Activated T-cell treated with anti-CD3 and anti-CD28 coated beads, Interleukin-2, amount 50 U/mL, for 48 hours (primary cell): ENCODE measurements around the gene METAP2.
"Not testable (repeated sequence)": the region's sequence is repeated elsewhere in the genome, so short reads cannot be mapped to it uniquely, and the experiment has no call there.

Experiments
- DNase-seq, 2 experiments: peaks; one replicate each; pipeline ENCODE4 v3.0.0-alpha.2; 2020

METAP2 gene

GRCh38 chr12:95463050-95463449 is 10.9 kb upstream of the METAP2 start:
- DNase-seq, result no peak

GRCh38 chr12:95463776-95464175 is 10.2 kb upstream of the METAP2 start:
- DNase-seq, result not testable (repeated sequence)

- DNase-seq, result no peak
These were observed 8.7 kb upstream of the METAP2 start for GRCh38 chr12:95465275-95465674.

- DNase-seq, result no peak
These were observed 3.7 kb upstream of the METAP2 start for GRCh38 chr12:95470300-95470699.

- DNase-seq, result no peak
These were observed 595 bp upstream of the METAP2 start for GRCh38 chr12:95473231-95473883.

- DNase-seq, result no peak
These were observed 657 bp downstream of the METAP2 start for GRCh38 chr12:95474660-95474958.

- no peak for DNase-seq
These were observed 6.3 kb downstream of the METAP2 start for GRCh38 chr12:95480230-95480629.

GRCh38 chr12:95481072-95481471 is 7.1 kb downstream of the METAP2 start:
- DNase-seq, result no peak

GRCh38 chr12:95481888-95482287 is 7.9 kb downstream of the METAP2 start:
- DNase-seq, result no peak

- not testable (repeated sequence) for DNase-seq
These were observed 8.6 kb downstream of the METAP2 start for GRCh38 chr12:95482564-95482963.

GRCh38 chr12:95484524-95484923 is 10.6 kb downstream of the METAP2 start:
- DNase-seq, result no peak

- no peak for DNase-seq
These were observed 13.1 kb downstream of the METAP2 start for GRCh38 chr12:95487024-95487423.

GRCh38 chr12:95492462-95492861 is 18.5 kb downstream of the METAP2 start:
- DNase-seq, result no peak

- no peak for DNase-seq
These were observed 20.9 kb downstream of the METAP2 start for GRCh38 chr12:95494888-95495287.

- DNase-seq, result no peak
These were observed 21.5 kb downstream of the METAP2 start for GRCh38 chr12:95495433-95495832.

GRCh38 chr12:95497031-95497430 is 23.1 kb downstream of the METAP2 start:
- no peak for DNase-seq

- DNase-seq, result no peak
These were observed 25.0 kb downstream of the METAP2 start for GRCh38 chr12:95498968-95499367.

- DNase-seq, result no peak
These were observed 25.8 kb downstream of the METAP2 start for GRCh38 chr12:95499772-95500171.

- DNase-seq, result no peak
These were observed 30.2 kb downstream of the METAP2 start for GRCh38 chr12:95504140-95504539.

GRCh38 chr12:95505039-95505438 is 31.1 kb downstream of the METAP2 start:
- DNase-seq, result no peak

GRCh38 chr12:95506707-95507523 is 33.0 kb downstream of the METAP2 start:
- no peak for DNase-seq

- no peak for DNase-seq
These were observed 35.3 kb downstream of the METAP2 start for GRCh38 chr12:95509300-95509699.

- no peak for DNase-seq
These were observed 38.0 kb downstream of the METAP2 start for GRCh38 chr12:95511977-95512376.

- DNase-seq, result no peak
These were observed 39.6 kb downstream of the METAP2 start for GRCh38 chr12:95513599-95513998.

- DNase-seq, result no peak
These were observed 41.2 kb downstream of the METAP2 start for GRCh38 chr12:95515197-95515596.
